Measurements from ENCODE around the gene MGMT. TPM values are rescaled to one million over a fixed set of nuclear protein-coding genes. Genes with fewer than 3 reads are reported as not detected.

Gene MGMT
- total and polyA plus RNA-seq, 2 of the 4 experiments (the other 2 are of a cell fraction), result 11.5 to 17.8 TPM

- no peaks in the 10 kb centered on the region for H3K27me3 ChIP-seq (ENCODE audit: control insufficient read depth, insufficient read depth, low read length)
- TF ChIP-seq FOS (IDR thresholded peaks at IDR 0.05; ENCODE audit: low read depth, low read length), result no peak
- no peak for TF ChIP-seq NFE2L2 (IDR thresholded peaks at IDR 0.05; ENCODE audit: low read depth, low read length)
- no peak for TF ChIP-seq BHLHE40 (IDR thresholded peaks at IDR 0.05; ENCODE audit: low read depth, low read length)
- no peak for TF ChIP-seq CTCF (conservative IDR thresholded peaks at IDR 0.05; ENCODE audit: low read depth, low read length)
- TF ChIP-seq CHD1 (IDR thresholded peaks at IDR 0.05; ENCODE audit: low read depth, low read length), result no peak
- TF ChIP-seq MAFK (IDR thresholded peaks at IDR 0.05; ENCODE audit: low read depth, low read length), result no peak
- TF ChIP-seq MAZ (IDR thresholded peaks at IDR 0.05; ENCODE audit: borderline replicate concordance, low read depth, low read length), result no peak
- no peak for TF ChIP-seq RCOR1 (IDR thresholded peaks at IDR 0.05; ENCODE audit: insufficient replicate concordance, low read length)
- no peak for TF ChIP-seq MXI1 (IDR thresholded peaks at IDR 0.05; ENCODE audit: borderline replicate concordance, low read depth, low read length)
- no peak for TF ChIP-seq ELK1 (IDR thresholded peaks at IDR 0.05; ENCODE audit: borderline replicate concordance, low read depth, low read length)
- no peak overlapping the region for H3K4me3 ChIP-seq (ENCODE audit: insufficient read depth, low read depth, low read length)
- BruUV-seq (replicated peaks), result no TSS peak
- ATAC-seq (ENCODE audit: low read depth), result no peak
- no peak overlapping the region for H3K4me2 ChIP-seq (ENCODE audit: low read depth, low read length)
- no peak overlapping the region for H2BK15ac ChIP-seq (ENCODE audit: low read depth, low read length)
- in situ Hi-C loops (cut with MboI; ENCODE audit: low sequenced_read_pairs) (no loop called here), intact Hi-C loops (cut with micrococcal nuclease) (no loop called here), dilution Hi-C loops (cut with HindIII; ENCODE audit: low sequenced_read_pairs, unreplicated experiment) (no loop called here)
- no peak overlapping the region for H3K23ac ChIP-seq (ENCODE audit: low read depth, low read length)
- no peaks in the 10 kb centered on the region for H3K36me3 ChIP-seq (ENCODE audit: control insufficient read depth, insufficient read depth, low read length)
- no peak overlapping the region for H4K91ac ChIP-seq (ENCODE audit: insufficient read depth, low read depth, low read length)
- no peak overlapping the region for H3K4ac ChIP-seq (ENCODE audit: low read depth, low read length)
- H3K18ac ChIP-seq (ENCODE audit: low read depth, low read length), result no peak overlapping the region
- no peak overlapping the region for H3K56ac ChIP-seq (ENCODE audit: extremely low read depth, insufficient read depth, low read length)
- H4K5ac ChIP-seq (ENCODE audit: low read depth, low read length), result no peak overlapping the region
- DNase-seq, result no peak
- H2BK120ac ChIP-seq (ENCODE audit: low read depth, low read length), result no peak overlapping the region
- H3K4me1 ChIP-seq (ENCODE audit: control insufficient read depth, insufficient read depth, low read length), result no peaks in the 10 kb centered on the region
- no peaks in the 10 kb centered on the region for H3K9me1 ChIP-seq (ENCODE audit: insufficient read depth, low read length)
- H2AFZ ChIP-seq (replicated peaks; ENCODE audit: low read length, poor library complexity), result no peak overlapping the region
- H2AK9ac ChIP-seq (replicated peaks; ENCODE audit: low read depth, low read length, poor library complexity), result no peak overlapping the region
- no peak overlapping the region for H2AK5ac ChIP-seq (ENCODE audit: low read depth, low read length)
- H4K20me1 ChIP-seq (ENCODE audit: insufficient read depth, low read length), result no peaks in the 10 kb centered on the region
- H2BK5ac ChIP-seq (ENCODE audit: low read depth, low read length, poor library complexity, severe bottlenecking), result no peak overlapping the region
- no CpG with 5 or more reads among the region's 1 CpG for WGBS, 2 experiments (ENCODE audit: extremely low coverage in 2 of 2, insufficient read length in 1 of 2)
- peaks cover 12% of the 10 kb centered on the region for H3K9me3 ChIP-seq (ENCODE audit: control insufficient read depth, insufficient read depth, low read length)
- ChIA-PET CTCF (no interaction called here), POLR2A (ENCODE audit: unreplicated experiment) (no interaction called here)
- H3K9ac ChIP-seq (ENCODE audit: low read depth, low read length), result no peak overlapping the region
- no peak overlapping the region for H3K14ac ChIP-seq (replicated peaks; ENCODE audit: low read depth, low read length)
- H2BK20ac ChIP-seq (ENCODE audit: low read depth, low read length), result no peak overlapping the region
- no peak overlapping the region for H3K27ac ChIP-seq (ENCODE audit: insufficient read depth, low read length)
- H4K8ac ChIP-seq (ENCODE audit: low read depth in 2 of 2, low read length in 2 of 2), result no peak overlapping the region
- H3K79me1 ChIP-seq (ENCODE audit: low read depth in 1 of 2, low read length in 2 of 2), result 0 out of 4 replicates have a peak, but pooled peaks cover 0 to 7% of the 10 kb centered on the region in 2 experiments
Observed at GRCh38 chr10:129481641-129482040, 14.6 kb downstream of the MGMT start.

All from IMR-90 (cell line).